ENCODE data around the gene PDGFB.

PDGFB gene

GRCh38 chr22:39208013-39208680 lies 36.6 kb downstream of the PDGFB start:
- DNase-seq, result no peak

- DNase-seq, result no peak
These were observed 37.4 kb downstream of the PDGFB start for GRCh38 chr22:39207141-39208012.

- DNase-seq, result no peak
These were observed 38.3 kb downstream of the PDGFB start for GRCh38 chr22:39206491-39206890.

- DNase-seq, result no peak
These were observed 39.3 kb downstream of the PDGFB start for GRCh38 chr22:39205344-39206021.

- DNase-seq, result no peak
These were observed 40.6 kb downstream of the PDGFB start for GRCh38 chr22:39204216-39204615.

GRCh38 chr22:39197578-39197977 lies 47.2 kb downstream of the PDGFB start:
- no peak for DNase-seq

- no peak for DNase-seq
These were observed 50.7 kb downstream of the PDGFB start for GRCh38 chr22:39194098-39194497.

GRCh38 chr22:39188809-39189208 lies 56.0 kb downstream of the PDGFB start:
- DNase-seq, result no peak

GRCh38 chr22:39185601-39186012 lies 59.2 kb downstream of the PDGFB start:
- peak in 36 of 51 donors; percentile 5 to 77 (median 46) for DNase-seq

- DNase-seq, result no peak
These were observed 59.9 kb downstream of the PDGFB start for GRCh38 chr22:39184586-39185577.

GRCh38 chr22:39183991-39184585 lies 60.7 kb downstream of the PDGFB start:
- DNase-seq, result peak in 14 of 51 donors; percentile 13 to 56 (median 22)

GRCh38 chr22:39182478-39183030 lies 62.2 kb downstream of the PDGFB start:
- no peak for DNase-seq

- no peak for DNase-seq
These were observed 63.0 kb downstream of the PDGFB start for GRCh38 chr22:39181778-39182177.

GRCh38 chr22:39181356-39181755 lies 63.4 kb downstream of the PDGFB start:
- no peak for DNase-seq

GRCh38 chr22:39179841-39180335 lies 64.9 kb downstream of the PDGFB start:
- no peak for DNase-seq

- DNase-seq, result no peak
These were observed 65.4 kb downstream of the PDGFB start for GRCh38 chr22:39179401-39179827.

GRCh38 chr22:39178206-39179111 lies 66.3 kb downstream of the PDGFB start:
- DNase-seq, result no peak

GRCh38 chr22:39177791-39178190 lies 67.0 kb downstream of the PDGFB start:
- no peak for DNase-seq

GRCh38 chr22:39177456-39177775 lies 67.4 kb downstream of the PDGFB start:
- no peak for DNase-seq
